OCI-LY7 (cell line): ENCODE results near the gene SPEF1. TPM values are rescaled to one million over a fixed set of nuclear protein-coding genes. Genes with fewer than 3 reads are reported as not detected.

ENCODE experiments used
- BruUV-seq: library from RNA; stranded (reverse); fragments of 400-500 nt; replicated peaks from 2 replicates; lab custom pipeline; 2021; lab: Mats Ljungman, UMichigan
- CTCF ChIA-PET: fragments of 300-600 bp; sonication (Branson Sonifier 250); formaldehyde crosslinking; loops from one replicate; lab custom pipeline; 2022; ENCODE audit warnings: antibody characterized with exemption; ENCODE audit not compliant: unreplicated experiment; lab: Charles Lee
- POLR2A ChIA-PET: fragments of 300-600 bp; sonication (Branson Sonifier 250); formaldehyde crosslinking; loops from one replicate; lab custom pipeline; 2022; ENCODE audit warnings: antibody characterized with exemption; lab: Charles Lee
- DNase-seq: peaks from one replicate; pipeline ENCODE4 v3.0.0-alpha.2; 2015; ENCODE audit warnings: low spot score
- H2AFZ ChIP-seq: fragments of 200-600 bp; sonication (generic), shearing (Covaris generic); 2 replicates; pipeline ENCODE4 v1.6.1; 2014; ENCODE audit warnings: mild to moderate bottlenecking, antibody characterized with exemption, low read length, moderate library complexity
- H3K27ac ChIP-seq: fragments of 200-600 bp; sonication (generic); 2 replicates; pipeline ENCODE4 v1.5.1; 2014; ENCODE audit warnings: mixed run types, low read depth, mild to moderate bottlenecking, moderate library complexity, low read length, inconsistent platforms; ENCODE audit not compliant: poor library complexity, severe bottlenecking
- H3K36me3 ChIP-seq: fragments of 200-600 bp; sonication (generic); 2 replicates; pipeline ENCODE4 v1.6.1; 2014; ENCODE audit warnings: mild to moderate bottlenecking, antibody characterized with exemption, low read length, moderate library complexity, mixed read lengths; ENCODE audit not compliant: insufficient read depth
- H3K4me1 ChIP-seq: fragments of 200-600 bp; sonication (generic); 2 replicates; pipeline ENCODE4 v1.5.1; 2014; ENCODE audit warnings: mild to moderate bottlenecking, low read length; ENCODE audit not compliant: insufficient read depth, poor library complexity, severe bottlenecking
- H3K4me2 ChIP-seq: fragments of 200-600 bp; sonication (generic); 2 replicates; pipeline ENCODE4 v1.6.1; 2014; ENCODE audit warnings: mild to moderate bottlenecking, low read length
- H3K4me3 ChIP-seq: fragments of 200-600 bp; sonication (generic); 2 replicates; pipeline ENCODE4 v1.5.1; 2014; ENCODE audit warnings: mild to moderate bottlenecking, low read depth, low read length; ENCODE audit not compliant: poor library complexity, severe bottlenecking
- H3K79me2 ChIP-seq: fragments of 200-600 bp; sonication (generic); 2 replicates; pipeline ENCODE4 v1.6.1; 2016; ENCODE audit warnings: low read depth, mild to moderate bottlenecking, low read length, moderate library complexity, mixed read lengths; ENCODE audit not compliant: insufficient read depth
- H3K9me2 ChIP-seq: fragments of 200-600 bp; sonication (generic); 2 replicates; pipeline ENCODE4 v1.6.1; 2016; ENCODE audit warnings: mild to moderate bottlenecking, low read length, mixed read lengths; ENCODE audit not compliant: insufficient read depth
- H3K9me3 ChIP-seq: fragments of 200-600 bp; sonication (generic); 2 replicates; pipeline ENCODE4 v1.6.1; 2014; ENCODE audit warnings: mild to moderate bottlenecking, mixed run types, low read length, mixed read lengths
- H4K20me1 ChIP-seq: fragments of 200-600 bp; sonication (generic); 2 replicates; pipeline ENCODE4 v1.6.1; 2014; ENCODE audit warnings: mild to moderate bottlenecking, antibody characterized with exemption, low read length, moderate library complexity, mixed read lengths; ENCODE audit not compliant: insufficient read depth
- CTCF ChIP-seq: fragments of 200-600 bp; sonication (generic); conservative IDR thresholded peaks from 2 replicates; pipeline ENCODE4 v1.5.1; 2014; ENCODE audit warnings: mild to moderate bottlenecking, antibody characterized with exemption, low read length, moderate library complexity, mixed read lengths
- EZH2phosphoT487 ChIP-seq: fragments of 200-600 bp; sonication (generic); IDR thresholded peaks from 2 replicates; pipeline ENCODE4 v1.6.1; 2018; ENCODE audit warnings: low read depth, borderline replicate concordance, mild to moderate bottlenecking, mixed run types, antibody characterized with exemption, low read length, moderate library complexity, mixed read lengths
- intact Hi-C: fragments of 100-400 bp; cut with micrococcal nuclease; formaldehyde crosslinking; loops from one replicate; pipeline ENCODE4 v1.10.0; 2022; ENCODE audit not compliant: unreplicated experiment
- total RNA-seq, 2 experiments: library from RNA; depleted of rRNA in 1 of 2; stranded (reverse); fragments of >200 nt in 1 of 2; shearing (Covaris generic) in 1 of 2; gene quantifications; 2 replicates each; pipeline ENCODE4 v1.2.3, GENCODE V29; 2014 to 2022

The SPEF1 gene
- total RNA-seq, 2 experiments from 2014 or later, result 0.09 to 0.27 TPM

- TF ChIP-seq EZH2phosphoT487, result no peak
- no peak for TF ChIP-seq CTCF
- H3K9me3 ChIP-seq, result no peaks in the 10 kb centered on the region
- no peaks in the 10 kb centered on the region for H3K4me1 ChIP-seq
- no peak overlapping the region for H3K27ac ChIP-seq
- BruUV-seq, result no TSS peak
- no peaks in the 10 kb centered on the region for H3K79me2 ChIP-seq
- H3K36me3 ChIP-seq, result no peaks in the 10 kb centered on the region
- H3K4me2 ChIP-seq, result no peak overlapping the region
- POLR2A ChIA-PET, result no interaction called here
- no peak overlapping the region for H2AFZ ChIP-seq
- no peak overlapping the region for H3K4me3 ChIP-seq
- no peaks in the 10 kb centered on the region for H4K20me1 ChIP-seq
- DNase-seq, result no peak
- no peaks in the 10 kb centered on the region for H3K9me2 ChIP-seq
- intact Hi-C loops, result no loop called here
- CTCF ChIA-PET, result no interaction called here
Observed at GRCh38 chr20:3733119-3733995, 47.9 kb downstream of the SPEF1 start.

GRCh38 chr20:3732327-3733118 is 48.7 kb downstream of the SPEF1 start, which contains the start of gene HSPA12B:
Gene HSPA12B (plus strand): TSS chr20:3732685. CDS start chr20:3738675, 5,990 bp downstream.
- Histone ChIP-seq H2AFZ (no peak within 1 kb of the TSS), H3K9me2 (no peaks in the 10 kb centered on the region), H3K79me2 (no peaks in the 10 kb centered on the region), H3K27ac (no peak within 1 kb of the TSS), H3K4me1 (no peaks in the 10 kb centered on the region), H4K20me1 (no peaks in the 10 kb centered on the region), H3K4me3 (no peak within 1 kb of the TSS), H3K36me3 (no peaks in the 10 kb centered on the region), H3K9me3 (no peaks in the 10 kb centered on the region), H3K4me2 (no peak within 1 kb of the TSS)
- POLR2A ChIA-PET, result no interaction called here
- no peak for DNase-seq
- CTCF ChIA-PET, result no interaction called here
- no TSS peak for BruUV-seq
- intact Hi-C loops, result no loop called here
- TF ChIP-seq CTCF (no peak), EZH2phosphoT487 (no peak)
